GM18502 (cell line): Measurements from ENCODE around the gene ZNF488.

Experiments used
- ATAC-seq: cut with Tn5 transposase; IDR thresholded peaks from one replicate; pipeline ENCODE4 v1.9.1; 2021; ENCODE audit warnings: mild to moderate bottlenecking; ENCODE audit not compliant: unreplicated experiment, poor library complexity

ZNF488 gene

GRCh38 chr10:47410271-47410670, 26.2 kb upstream of the ZNF488 start:
- no peak for ATAC-seq

- no peak for ATAC-seq
Observed at GRCh38 chr10:47409866-47410256, 25.8 kb upstream of the ZNF488 start.

- ATAC-seq = no peak
Observed at GRCh38 chr10:47409171-47409865, 25.2 kb upstream of the ZNF488 start.

GRCh38 chr10:47408606-47409005, 24.5 kb upstream of the ZNF488 start:
- ATAC-seq = no peak

GRCh38 chr10:47406870-47407691, 23.0 kb upstream of the ZNF488 start:
- no peak for ATAC-seq

GRCh38 chr10:47406548-47406869, 22.4 kb upstream of the ZNF488 start:
- ATAC-seq = no peak

GRCh38 chr10:47405857-47406547, 21.9 kb upstream of the ZNF488 start:
- ATAC-seq = no peak

- ATAC-seq = no peak
Observed at GRCh38 chr10:47404937-47405336, 20.8 kb upstream of the ZNF488 start.

GRCh38 chr10:47404446-47404845, 20.4 kb upstream of the ZNF488 start:
- ATAC-seq = no peak

GRCh38 chr10:47403446-47404318, 19.6 kb upstream of the ZNF488 start:
- ATAC-seq = no peak

- ATAC-seq = no peak
Observed at GRCh38 chr10:47402641-47403301, 18.7 kb upstream of the ZNF488 start.

GRCh38 chr10:47401874-47402640, 18.0 kb upstream of the ZNF488 start:
- ATAC-seq = no peak

GRCh38 chr10:47401210-47401609, 17.1 kb upstream of the ZNF488 start:
- ATAC-seq = no peak

GRCh38 chr10:47400786-47401185, 16.7 kb upstream of the ZNF488 start:
- ATAC-seq = no peak

- ATAC-seq = no peak
Observed at GRCh38 chr10:47400251-47400650, 16.2 kb upstream of the ZNF488 start.

- ATAC-seq = no peak
Observed at GRCh38 chr10:47397256-47397655, 13.2 kb upstream of the ZNF488 start.

GRCh38 chr10:47396311-47396717, 12.2 kb upstream of the ZNF488 start:
- ATAC-seq = no peak

- no peak for ATAC-seq
Observed at GRCh38 chr10:47389619-47390018, 5.5 kb upstream of the ZNF488 start.

GRCh38 chr10:47388879-47389278, 4.8 kb upstream of the ZNF488 start:
- no peak for ATAC-seq
